Stimulated activated CD4-positive, alpha-beta T cell treated with anti-CD3 and anti-CD28 coated beads, Interleukin-2, amount 100 ng/mL, for 24 hours (primary cell): Measurements from ENCODE around the gene HLA-DQA1.
"Not testable (repeated sequence)": the region's sequence is repeated elsewhere in the genome, so short reads cannot be mapped to it uniquely, and the experiment has no call there.

ENCODE experiments used
- DNase-seq, 2 donors: peaks; one replicate each; pipeline ENCODE4 v3.0.0-alpha.2; 2020

HLA-DQA1 gene

DNA sequence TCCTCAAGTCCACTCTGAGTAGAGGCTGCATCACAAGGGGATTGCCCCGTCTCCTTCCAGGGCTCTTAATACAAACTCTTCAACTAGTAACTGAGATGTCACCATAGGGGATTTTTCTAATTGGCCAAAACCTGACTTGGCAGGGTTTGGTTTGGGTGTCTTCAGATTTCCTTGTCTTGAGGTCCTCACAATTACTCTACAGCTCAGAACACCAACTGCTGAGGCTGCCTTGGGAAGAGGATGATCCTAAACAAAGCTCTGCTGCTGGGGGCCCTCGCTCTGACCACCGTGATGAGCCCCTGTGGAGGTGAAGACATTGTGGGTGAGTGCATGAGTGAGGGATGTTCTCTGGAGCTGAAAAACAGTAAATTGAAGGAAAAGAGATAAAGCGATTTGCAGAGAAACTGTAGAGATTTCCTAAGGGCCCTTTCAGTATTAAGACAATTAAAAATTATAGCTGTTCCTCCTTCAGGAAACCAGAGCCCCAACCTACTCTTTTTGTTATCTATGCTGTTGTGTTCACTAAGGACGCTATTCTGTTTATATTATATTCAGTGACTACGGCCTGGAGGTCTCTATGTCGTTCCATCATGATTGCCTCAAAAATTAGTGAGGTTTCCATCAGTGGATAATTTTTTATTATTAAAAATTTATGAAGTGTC, at the start of gene HLA-DQA1:
HLA-DQA1 (plus strand) TSS at position 188 of the 662 bp plus-strand sequence; CDS start at position 241, 53 bp downstream.
- no peak for DNase-seq

DNA sequence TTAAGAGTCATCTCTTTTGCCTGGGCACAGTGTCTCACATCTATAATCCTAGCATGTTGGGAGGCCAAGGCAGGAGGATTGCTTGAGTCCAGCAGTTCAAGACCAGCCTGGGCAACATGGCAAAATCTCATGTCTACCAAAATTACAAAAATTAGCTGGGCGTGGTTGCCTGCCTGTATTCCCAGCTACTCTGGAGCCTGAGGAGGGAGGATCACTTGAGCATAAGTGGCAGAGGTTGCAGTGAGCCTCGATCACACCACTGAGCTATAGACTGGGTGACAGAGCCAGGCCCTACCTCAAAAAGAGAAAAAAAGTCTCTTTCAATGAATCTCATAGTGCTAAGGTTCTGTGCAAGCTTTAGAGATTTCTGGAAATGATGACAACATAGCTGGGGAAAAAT, 49.0 kb upstream of the HLA-DQA1 start:
- no peak for DNase-seq

DNA sequence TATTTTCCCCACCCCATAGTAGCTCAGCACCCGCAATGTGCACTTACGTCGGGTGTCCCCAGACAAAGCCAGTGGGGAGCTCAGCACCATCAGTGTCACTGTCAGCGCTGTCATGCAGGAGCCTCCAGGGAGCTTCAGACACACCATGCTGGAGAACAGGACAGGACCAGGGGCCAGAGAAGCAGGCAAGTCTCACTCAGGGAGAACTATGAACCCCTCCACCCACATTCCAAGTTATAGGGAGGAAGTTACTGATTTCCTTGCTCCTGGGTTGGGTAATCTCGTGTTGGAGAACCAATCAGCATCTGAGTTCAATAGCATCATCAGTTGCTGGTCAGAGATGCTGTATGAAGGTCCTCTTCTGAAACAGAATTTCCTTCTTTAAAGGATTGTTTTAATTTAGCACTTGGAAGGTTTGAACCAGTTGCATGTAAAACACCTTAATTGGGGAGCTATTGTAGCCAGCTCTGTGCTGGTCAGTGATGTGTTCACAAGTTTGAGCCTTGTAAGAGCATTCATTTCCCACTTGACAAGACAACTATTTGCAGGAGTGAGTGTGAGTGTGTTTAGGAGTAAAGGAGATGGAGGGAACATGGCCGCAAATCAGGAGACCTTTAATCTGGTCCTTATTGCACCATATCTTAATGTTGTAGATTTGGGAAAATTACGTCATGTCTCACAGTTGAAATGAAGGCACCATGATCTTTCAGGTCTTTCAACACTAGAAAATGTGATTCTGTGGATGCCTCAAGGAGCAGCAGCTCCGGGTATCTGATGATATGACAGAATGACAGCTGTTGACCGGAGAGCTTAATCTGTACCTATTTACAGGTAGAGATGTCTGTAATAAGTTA, 47.4 kb upstream of the HLA-DQA1 start, which contains the start of gene HLA-DRB1:
HLA-DRB1 (minus strand) TSS at position 253 of the 854 bp plus-strand sequence; CDS start at position 147, 106 bp downstream.
- peak; percentile 13 to 21 for DNase-seq

DNA sequence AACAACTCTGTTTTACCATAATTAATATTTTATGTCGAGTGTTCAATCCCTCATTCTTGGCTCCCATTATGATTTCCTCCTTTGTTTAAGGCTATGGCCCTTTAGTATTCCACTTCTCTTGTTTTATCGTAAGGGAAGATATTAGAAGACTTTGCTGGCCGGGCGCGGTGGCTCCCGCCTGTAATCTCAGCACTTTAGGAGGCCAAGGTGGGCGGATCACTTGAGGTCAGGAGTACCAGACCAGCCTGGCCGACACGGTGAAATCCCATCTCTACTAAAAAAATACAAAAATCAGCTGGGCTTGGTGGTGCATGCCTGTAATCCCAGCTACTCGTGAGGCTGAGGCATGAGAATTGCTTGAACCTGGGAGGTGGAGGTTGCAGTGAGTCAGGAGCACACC, 46.5 kb upstream of the HLA-DQA1 start:
- not testable (repeated sequence) for DNase-seq

DNA sequence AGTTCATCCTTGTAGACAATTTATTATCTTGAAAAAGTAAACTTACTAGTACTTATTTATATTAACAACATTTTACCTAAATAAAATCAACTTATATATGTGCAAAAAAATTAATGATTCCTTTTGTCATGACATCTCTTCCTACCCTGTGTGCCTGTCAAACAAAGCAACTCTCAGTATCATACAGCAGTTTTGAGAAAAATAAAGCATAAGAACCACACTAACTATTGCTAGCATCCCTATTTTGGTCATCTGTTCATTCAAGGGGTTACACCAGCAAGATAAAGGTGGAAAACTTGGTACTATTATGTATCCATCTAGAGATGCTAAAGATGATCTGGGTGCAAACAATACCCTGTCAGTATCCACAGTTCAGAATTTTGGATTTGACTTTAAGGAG, 40.2 kb upstream of the HLA-DQA1 start:
- DNase-seq, result no peak

DNA sequence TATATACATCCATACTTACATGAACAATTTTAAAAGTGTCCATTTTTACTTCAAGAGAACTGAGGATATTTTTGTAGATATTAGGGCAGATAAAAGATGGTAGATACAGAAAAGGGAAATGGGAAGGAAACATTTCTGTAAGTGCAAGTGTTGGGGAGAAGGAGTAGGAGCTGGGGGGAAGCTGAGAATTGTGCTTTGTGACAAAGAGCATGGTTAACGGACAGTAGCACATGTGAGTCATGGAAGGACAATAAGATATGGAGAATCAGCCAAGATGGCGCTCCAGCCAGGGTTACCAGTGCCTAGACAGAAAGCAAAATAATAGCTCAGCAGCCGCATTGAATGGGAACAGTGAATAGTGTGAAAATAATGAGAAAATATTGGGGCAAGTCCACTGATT, 34.8 kb upstream of the HLA-DQA1 start:
- no peak for DNase-seq

DNA sequence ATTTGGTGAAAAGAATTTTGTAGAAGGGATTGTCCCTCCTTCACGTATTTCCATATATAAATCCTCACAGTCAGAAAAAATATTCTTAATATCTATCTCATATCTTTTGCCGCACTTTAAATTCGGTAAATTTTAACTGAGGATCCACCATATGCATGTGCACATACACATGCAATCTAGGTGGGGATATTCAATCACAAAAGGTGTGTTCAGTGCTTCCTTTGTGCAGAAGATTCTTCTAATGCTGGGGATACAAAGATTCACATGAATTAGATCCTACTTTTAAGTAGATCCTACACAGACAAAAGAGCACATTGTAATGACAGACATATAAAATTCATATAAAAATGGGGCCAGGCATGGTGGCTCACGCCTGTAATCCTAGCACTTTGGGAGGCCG, 34.0 kb upstream of the HLA-DQA1 start:
- DNase-seq, result no peak

DNA sequence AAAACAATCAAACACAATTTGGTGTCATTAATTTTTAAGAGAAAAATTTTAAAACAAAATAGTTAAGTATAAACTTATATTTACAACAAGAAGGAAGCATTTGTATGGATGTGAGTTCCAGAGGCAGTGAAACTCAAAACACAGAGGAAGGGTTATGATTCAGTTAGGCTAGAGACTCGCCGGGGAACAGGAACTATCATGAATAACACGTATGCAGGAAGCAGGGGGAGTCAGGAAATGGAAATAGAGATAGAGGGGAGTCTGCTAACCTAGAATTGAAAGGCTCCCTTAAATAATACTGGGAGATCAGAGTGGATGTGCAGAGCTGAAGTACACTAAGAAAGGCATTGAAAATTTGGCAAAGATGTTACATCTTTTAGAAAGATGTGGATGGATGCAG, 33.3 kb upstream of the HLA-DQA1 start:
- no peak for DNase-seq

DNA sequence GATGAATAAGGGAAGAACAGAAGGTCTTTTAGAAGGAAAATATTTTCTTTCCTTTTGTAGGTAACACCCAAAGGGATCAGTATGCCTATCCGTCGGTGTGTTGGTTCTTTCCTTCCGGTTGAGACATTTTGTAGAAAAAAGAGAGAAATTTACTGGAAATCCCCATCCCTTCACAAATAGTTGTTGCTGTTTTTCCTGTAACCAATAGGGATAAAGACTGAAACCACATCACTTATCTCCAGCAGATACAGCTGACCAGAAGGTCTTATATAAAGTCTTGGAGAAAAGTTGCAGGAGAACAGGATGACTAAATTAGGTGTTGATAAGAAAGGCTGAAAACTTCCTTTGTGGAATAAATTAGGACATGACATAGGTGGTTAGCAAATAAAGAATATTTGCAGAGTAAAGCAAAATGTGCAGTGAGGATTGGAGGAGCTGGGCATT, 32.8 kb upstream of the HLA-DQA1 start:
- no peak for DNase-seq

DNA sequence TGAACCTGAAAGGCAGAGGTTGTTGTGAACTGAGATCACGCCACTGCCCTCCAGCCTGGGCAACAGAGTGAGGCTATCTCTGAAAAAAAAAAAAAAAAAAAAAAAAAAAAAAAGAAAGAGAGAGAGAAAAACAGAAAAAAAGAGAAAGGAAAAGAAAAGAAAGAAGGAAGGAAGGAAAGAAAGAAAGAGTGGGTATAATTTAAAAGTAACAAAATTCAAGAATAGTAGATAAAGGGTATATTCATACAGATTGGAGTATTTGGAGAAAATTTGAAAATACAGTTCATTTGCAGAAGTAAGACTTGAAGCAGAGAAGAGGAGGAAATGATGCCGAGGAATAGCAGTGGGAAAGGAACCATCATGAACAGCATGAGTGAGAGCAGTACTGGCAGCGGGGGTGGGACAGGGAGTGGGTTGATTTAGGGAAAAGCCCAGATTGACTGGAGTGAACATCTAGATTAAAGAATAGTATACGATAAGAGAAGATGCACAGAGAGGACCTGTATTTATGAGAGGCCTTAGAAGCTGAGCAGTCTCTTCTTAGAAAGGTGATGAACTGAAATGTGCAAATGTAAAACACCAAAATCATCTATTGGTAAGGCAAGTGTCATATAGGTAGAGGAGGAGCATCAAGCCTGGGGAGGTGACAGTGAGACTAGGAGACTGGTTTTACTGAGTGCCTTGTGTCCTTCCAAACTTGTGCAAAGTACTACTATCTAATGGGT, 29.8 kb upstream of the HLA-DQA1 start:
- DNase-seq, result no peak

DNA sequence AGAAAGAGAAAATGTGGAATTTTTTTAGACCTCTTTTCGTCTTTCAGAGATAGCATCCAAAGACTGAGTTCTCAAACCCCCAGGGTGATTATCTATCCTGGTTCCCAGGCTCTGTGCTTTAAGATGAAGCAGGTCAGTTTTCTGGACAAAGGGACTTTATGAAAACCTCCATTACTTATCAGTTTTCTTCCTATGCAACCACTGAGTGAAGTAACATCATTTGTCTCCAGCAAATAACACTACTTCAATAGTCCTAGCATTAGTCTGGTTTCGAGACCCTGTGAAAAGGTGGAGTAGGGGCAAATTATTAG, 29.3 kb upstream of the HLA-DQA1 start:
- DNase-seq, result no peak

DNA sequence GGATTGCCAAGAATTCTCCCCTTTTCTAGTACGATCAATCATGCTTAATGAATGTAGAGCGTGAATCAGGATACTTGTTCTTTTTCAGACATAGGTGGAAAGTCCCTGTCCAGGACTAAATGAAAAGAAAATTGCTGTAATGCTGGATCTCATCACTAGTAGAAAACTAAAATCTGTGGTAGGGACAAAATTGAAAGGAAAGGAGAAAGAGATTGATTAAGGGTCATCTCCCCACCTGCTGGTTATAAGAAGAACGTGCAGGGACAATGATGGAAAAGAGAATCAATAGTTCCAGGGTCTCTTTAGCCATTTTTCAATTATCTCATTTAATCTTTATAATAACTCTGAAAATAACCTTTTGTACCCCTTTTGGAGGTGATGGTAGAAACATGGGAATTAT, 28.8 kb upstream of the HLA-DQA1 start:
- no peak for DNase-seq

DNA sequence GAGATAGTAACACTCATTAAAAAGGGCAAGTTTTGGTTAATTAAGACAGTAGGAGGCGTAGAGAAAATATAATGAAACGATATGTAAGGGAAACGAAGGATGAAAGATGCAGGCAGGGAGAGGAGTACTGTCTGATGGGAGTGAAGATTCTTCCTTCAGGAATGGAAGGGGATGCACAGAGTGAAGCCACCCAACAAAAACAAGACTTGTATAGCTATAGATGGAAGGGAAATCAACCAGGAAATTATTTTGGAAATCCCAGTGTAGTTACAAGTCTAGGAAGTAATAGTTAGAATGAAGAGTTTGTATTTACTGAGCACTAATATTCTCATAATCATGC, 27.8 kb upstream of the HLA-DQA1 start:
- DNase-seq, result no peak

DNA sequence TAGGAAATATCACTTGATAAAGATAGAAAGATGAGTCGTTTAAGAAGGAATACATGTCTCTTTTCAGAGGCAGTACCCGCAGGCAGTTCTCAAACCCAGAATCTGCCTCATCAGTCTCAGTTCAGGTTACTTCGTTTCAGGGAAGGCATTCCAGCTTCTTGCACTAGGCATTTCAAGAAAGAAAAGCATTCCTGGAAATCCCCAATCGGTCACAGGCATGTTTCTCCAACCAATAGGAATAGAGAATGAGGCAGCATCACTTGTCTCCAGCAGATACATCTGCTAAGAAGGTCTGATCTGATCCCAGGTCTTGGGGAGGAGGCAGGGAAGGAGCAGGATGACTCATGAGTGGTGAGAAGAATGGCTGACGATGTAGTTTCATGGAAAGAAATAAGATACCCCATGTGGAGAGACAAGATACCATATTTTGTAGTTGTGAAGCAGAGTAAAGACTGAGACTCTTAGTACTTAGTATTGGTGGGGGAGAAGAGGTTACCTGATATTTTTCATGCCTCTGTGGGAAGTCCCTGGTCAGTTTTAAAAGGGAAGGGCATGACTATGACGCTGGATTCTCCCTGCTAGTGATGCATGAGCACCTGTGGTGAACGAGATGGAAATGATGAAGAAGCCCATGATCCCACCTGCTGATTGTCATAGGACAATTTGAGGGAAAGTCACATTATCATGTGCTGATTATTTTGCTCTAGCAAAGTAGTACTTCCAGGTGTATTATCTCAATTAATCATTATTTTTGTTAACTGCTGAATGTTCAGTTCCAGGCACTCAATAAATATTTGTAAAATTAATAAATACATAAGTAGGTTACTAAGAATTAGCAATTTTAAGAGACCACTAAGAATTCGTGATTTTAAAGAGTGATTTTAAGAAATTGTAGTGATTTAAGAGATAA, 27.2 kb upstream of the HLA-DQA1 start:
- DNase-seq, result peak; percentile 17 to 44

DNA sequence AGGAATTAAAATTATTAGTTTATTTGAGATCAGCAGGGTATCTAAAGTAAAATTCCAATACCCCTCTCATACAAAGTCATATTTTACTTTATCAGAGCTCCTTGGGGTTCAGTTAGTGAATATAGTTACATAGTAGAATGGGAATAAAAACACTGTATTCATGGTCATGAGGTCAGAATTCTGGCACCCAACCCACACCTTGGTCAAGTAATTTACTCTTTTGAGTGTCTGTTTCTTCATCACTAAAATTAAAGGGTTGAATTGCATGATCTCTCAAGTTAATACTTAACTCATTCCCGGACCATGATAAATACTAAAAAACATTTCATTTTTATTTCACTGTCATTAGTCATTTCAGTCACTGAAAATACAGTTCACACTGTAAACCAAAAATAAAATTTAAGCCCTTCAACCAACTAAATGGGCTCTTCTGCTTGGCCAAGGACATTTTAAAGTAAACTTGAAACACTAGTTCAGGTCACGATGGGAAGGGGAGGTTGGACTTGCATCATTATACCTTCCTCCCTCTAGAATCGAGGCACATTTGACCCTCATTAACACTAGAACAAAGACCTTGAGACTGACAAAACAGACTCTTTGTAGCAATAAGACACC, 26.4 kb upstream of the HLA-DQA1 start:
- DNase-seq, result no peak

DNA sequence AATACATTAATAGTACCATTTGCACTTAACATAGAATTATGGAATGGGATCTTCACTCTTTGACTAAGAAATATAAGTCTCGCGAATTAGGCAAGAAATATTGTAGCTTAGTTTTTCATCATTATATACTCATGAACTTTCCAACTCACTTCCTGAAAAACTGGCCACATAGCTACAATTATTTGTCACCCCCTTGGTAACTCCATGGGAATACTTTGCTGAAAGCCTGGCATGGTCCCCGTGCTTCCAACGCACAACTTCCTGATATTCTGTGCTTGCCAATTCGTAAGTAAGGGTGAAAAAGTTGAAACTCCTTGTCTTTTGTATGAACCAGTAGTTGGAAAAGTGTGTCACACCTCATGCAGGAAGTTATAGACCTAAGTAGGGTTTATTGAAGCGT, 23.7 kb upstream of the HLA-DQA1 start:
- no peak for DNase-seq

DNA sequence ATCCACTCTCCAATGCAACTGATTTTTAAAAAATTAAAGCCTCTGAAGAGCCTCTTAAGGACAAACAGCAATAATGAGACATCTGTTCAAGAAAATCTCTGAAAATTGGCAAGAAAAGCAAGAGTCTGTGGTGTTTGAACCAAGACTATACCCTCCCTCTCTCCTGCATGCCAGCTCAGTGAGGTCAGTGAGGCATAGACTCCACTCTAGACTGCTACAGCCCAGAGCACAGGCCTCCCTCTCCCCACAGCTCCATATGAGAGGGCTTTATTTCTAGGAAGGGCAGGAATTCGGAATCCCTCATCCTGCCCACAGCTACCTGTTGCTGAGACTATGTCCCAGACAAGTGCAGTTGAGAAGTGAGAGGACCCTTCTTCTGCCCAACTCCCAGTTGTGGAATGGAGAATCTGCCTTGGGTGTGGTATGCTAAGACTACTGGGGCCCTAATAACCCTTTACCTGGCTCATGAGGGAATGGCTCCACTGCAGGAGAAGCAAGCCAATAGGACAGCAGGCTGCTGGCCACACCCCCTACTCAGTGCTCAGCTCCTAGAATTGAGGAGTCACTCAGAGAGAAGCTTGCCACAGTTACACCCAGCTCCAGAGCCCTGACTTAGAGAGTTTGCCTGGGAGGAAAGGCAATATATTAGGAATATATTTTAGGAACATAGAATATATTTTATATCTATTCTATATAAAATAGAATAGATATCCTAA, 22.7 kb upstream of the HLA-DQA1 start:
- no peak for DNase-seq

DNA sequence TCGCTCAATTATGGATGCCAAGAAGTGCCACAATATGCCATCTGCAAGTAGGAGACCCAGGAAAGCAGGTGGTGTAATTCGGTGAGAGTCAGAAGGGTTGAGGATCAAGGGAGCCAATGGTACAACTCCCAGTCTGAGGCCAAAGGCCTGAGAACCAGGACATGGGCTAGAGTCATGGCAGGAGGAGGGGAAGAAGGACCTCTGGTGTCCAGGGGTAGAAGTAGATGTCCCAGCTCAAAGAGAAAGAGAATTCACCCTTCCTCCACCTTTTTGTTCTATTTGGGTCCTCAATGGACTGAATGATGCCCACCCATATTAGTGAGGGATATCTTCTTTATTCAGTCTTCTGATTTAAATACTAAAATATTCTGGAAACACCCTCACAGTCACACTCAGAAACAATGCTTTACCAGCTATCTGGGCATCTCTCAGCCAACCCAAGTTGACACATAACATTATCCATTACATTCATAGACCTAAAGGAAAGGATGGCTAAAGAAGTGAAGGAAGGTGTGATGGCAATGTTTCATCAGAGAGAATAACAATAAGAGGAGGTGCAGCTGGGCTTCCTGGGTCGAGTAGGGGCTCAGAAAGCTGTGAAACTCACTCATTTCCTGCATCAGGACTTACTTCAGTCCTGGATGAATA, 21.2 kb upstream of the HLA-DQA1 start:
- no peak for DNase-seq

DNA sequence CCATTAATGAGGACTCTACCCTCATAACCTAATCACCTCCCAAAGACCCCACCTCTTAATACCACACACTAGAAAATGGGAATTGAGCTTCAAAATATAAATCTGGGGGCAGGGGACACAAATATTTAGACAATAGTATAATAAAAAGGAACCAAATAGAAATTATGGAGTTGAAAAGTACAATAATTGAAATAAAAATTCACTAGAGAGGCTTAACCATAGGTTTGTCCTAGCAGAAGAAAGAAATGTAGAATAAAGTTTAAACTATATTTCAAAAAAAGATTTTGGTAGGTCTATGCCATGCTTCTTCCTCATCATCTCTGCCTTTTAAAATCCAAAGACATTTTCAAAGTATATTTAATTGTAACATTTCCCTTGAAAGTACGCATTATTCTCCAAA, 19.5 kb upstream of the HLA-DQA1 start:
- no peak for DNase-seq

DNA sequence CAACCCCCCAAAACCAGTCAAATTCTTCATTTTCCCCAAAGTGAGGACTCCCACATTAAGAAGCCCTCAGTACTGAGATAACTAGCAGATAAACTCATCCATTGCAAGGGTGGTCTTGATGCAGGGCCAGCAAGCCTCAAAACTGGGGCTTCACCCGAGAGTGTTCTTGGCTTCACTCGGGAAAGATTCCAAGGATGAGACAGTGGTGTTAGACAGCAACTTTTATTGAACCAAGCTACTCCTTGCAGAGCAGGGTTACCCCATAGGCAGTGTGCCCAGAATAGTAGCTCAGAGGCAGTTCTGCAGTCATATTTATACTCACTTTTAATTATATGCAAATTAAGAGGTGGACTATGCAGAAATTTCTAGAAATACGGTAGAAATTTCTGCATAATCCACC, 15.8 kb upstream of the HLA-DQA1 start:
- DNase-seq, result no peak
